DND-41 (cell line): ENCODE measurements around the gene RANBP3L.

Experiments used
- CTCF ChIP-seq: IDR thresholded peaks from 2 replicates; pipeline ENCODE4 v1.5.1; 2012; ENCODE audit warnings: borderline replicate concordance, low read length, moderate library complexity, mild to moderate bottlenecking; ENCODE audit not compliant: poor library complexity, severe bottlenecking; ENCODE audit errors: extremely low read depth
- EZH2 ChIP-seq: IDR thresholded peaks from 3 replicates; pipeline ENCODE4 v1.6.1; 2012; ENCODE audit warnings: borderline replicate concordance, low read depth, mild to moderate bottlenecking, moderate library complexity, low read length, inconsistent platforms; ENCODE audit not compliant: severe bottlenecking

- TF ChIP-seq CTCF (no peak), EZH2 (no peak)
These were observed 22.5 kb upstream of the RANBP3L start for GRCh38 chr5:36323926-36324781.
